CD4-positive, alpha-beta T cell treated with Interleukin-6 for 4 hours (primary cell): ENCODE data around the gene LAPTM4A.
"Not testable (repeated sequence)": the region's sequence is repeated elsewhere in the genome, so short reads cannot be mapped to it uniquely, and the experiment has no call there.

Experiments used
- DNase-seq: peaks from one replicate; pipeline ENCODE4 v3.0.0-alpha.2; 2020; ENCODE audit warnings: mixed read lengths

The LAPTM4A gene

DNA sequence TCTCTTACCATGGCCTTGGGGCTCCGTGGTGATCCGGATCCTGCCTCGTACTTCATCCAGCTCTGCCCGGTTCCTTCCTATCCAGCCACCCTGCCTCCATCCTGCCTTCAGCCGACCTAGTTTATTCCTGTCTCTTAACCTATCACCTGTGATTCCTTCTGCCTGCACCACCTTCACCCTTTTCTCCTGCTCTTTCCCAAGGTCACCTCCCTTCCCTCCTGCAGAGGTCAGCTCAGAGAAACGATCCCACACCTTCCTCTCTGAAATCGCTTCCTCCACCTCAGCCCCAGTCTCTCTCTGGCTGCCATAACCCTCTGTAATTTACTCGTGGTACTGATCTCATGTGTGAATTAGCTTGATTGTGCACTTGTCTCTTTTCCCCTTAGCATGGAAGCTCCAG lies 23.5 kb upstream of the LAPTM4A start:
- DNase-seq, result no peak

GRCh38 chr2:20074046-20074648 lies 22.7 kb upstream of the LAPTM4A start:
- DNase-seq, result not testable (repeated sequence)

DNA sequence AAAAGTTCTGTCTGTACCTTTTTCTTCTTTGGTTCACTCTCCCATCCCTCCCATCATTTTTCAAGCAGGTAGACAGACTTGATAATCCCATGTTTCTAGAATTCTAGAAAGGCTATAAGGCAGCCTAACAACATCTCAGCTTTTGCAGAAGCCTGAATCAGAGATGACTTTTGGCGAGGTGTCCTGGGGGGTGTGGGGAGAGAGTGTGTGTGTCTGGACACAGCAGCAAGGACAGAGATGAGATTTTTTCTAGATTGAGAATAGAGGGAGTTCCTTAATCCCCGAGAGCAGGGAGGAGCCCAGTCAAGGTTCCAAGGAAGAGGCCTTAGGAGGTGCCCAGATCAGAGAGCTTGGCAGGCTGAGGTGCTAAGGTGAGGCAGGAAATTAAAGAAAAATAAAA lies 22.0 kb upstream of the LAPTM4A start:
- DNase-seq, result no peak

DNA sequence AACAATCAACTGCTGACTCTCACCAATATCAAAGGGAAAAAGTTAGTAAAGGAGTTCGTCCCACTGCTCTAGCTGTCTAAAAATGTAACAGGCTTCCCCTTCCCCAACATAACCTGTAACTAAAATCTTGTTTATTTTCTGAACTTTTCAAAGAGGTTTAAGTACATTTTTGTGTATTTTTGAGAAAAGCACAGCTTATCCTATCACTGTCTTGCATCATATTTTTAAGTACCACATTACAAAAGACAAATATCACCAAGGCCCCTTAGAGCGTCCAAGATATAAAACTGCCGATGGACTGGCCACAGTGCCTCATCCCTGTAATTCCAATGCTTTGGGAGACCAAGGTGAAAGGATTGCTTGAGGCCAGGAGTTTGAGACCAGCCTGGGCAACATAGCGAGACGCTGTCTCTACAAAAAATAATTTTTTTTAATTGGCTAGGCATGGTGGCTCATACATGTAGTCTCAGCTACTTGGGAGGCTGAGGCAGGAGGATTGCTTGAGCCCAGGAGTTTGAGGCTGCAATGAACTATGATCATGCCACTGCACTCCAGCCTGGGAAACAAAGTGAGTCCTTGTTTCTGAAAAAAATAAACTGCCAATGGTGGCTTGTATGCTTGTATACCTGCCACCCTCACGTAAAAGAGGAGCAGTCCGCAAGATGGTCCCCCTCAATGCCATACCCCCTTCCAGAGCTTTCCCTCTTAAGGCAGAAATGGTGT lies 21.2 kb upstream of the LAPTM4A start:
- no peak for DNase-seq

- DNase-seq, result no peak
Measured at GRCh38 chr2:20071397-20072383, 20.3 kb upstream of the LAPTM4A start.

- DNase-seq, result no peak
Measured at GRCh38 chr2:20069756-20070155, 18.3 kb upstream of the LAPTM4A start.

DNA sequence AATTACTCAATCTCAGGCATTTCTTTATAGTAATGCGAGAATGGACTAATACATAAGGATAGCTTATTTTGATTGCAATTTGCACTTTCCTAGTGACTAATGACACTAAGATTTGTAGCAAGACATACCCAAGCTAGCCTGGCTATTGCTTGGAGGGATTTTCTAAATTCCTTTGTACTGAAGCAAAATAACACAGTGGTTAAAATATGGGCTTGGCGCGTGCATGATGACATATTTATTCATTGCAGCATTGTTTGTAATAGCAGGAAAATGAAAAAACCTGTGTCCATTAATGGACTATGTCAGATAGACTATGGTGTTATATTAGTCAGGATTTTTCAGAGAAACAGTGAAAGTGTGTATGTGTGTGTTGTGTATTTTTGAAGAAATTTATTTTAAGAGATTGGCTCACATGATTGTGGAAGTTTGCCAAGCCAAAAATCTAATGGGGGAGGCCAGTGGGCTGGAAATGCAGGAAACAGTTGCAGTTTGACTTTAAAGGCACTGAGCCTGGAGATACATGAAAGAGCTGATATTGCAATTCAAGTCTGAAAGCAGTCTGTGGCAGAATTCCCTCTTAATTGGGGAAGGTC lies 16.7 kb upstream of the LAPTM4A start:
- no peak for DNase-seq

GRCh38 chr2:20065885-20066602 lies 14.6 kb upstream of the LAPTM4A start:
- peak; percentile 11 for DNase-seq

DNA sequence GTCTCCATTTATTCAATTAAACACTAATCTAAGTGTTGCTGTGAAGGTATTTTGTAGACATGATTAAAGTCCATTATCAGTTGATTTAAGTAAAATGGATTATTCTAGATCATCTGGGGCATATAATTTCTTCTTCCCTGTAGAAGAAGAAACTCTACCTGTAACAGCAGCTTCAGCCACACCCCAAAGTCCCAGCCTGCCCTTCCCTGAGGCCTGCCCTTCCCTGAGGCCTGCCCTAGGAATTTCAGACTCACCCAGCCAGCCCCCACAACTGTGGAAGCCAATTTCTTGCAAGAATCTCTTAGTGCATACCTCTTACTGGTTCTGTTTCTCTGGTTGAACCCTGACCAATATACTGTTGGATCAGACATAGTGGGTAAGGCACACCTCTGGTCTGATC lies 13.4 kb upstream of the LAPTM4A start:
- no peak for DNase-seq

GRCh38 chr2:20064421-20064820 lies 13.0 kb upstream of the LAPTM4A start:
- no peak for DNase-seq

DNA sequence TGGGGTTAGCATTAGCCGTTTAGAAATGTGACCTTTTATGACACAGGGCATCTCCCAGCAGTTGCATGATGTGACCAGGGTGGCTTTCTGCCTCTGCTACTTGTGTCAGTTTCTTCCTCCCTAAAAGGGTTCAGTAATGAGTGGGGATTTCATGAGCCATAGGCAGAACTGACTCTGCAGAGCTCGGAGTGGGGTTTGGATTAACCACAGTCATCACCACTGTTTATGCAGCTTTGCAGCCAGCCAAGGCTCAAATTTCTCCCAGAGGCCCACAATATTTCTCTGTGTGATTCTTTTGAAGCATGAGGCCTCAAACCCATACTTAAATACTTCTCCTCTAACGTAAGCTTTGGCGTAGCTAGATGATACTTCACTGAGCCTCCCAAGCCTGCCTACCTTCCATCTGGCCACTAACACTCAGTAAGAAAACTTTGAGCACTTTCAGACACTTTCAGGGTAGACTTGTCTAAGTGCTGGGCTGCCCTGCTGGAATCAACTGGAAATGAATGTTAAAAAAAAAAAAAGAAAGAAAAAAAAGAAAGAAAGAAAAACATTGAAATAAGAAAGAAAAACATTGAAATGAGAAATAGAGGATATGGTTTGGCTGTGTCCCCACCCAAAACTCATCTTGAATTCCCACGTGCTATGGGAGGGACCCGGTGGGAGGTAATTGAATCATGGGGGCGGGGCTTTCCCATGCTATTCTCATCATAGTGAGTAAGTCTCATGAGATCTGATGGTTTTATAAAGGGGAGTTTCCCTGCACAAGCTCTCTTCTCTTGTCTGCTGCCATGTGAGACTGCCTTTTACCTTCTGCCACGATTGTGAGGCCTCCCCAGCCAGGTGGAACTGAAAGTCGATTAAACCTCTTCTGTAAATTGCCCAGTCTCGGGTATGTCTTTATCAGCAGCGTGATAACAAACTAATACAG lies 11.5 kb upstream of the LAPTM4A start:
- no peak for DNase-seq

DNA sequence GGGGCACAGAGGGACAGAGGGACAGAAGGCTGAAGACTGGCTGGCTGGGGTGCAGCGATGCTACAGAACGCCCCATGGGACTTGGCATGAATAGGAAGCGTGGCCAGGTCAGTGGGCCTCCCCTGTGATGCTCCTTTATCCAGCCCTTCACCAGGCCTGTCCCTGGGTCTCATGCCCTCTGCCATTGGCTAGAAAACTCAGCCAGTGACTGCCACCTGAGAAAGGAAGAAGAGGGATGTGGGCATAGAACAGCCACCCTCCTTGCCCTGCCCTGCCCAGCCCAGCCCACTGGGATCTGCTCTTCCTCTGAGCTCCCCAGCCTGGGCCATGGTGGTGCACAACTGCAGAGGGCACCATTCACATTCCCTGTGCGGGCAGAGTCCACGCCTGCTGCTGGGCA lies 10.5 kb upstream of the LAPTM4A start:
- no peak for DNase-seq

DNA sequence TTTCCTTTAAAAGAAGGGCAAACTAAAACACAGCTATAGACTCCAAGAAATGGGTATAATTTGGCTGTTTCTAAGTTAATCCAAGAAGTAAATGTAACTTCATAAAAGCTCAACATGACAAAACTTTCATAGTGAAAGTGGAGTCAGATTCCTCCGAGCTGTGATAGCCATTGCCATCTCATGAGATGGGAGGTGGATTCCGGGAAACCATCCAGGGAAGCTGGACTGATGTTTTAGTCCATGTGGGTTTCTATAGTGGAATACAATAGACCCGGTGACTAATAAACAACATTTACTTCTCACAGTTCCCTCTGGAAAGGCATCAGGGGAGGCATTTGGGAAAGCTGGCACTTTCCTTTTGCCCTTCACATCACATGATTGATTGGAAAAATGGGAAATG lies 10.0 kb upstream of the LAPTM4A start:
- DNase-seq, result no peak

- no peak for DNase-seq
Measured at GRCh38 chr2:20060106-20060505, 8.7 kb upstream of the LAPTM4A start.

DNA sequence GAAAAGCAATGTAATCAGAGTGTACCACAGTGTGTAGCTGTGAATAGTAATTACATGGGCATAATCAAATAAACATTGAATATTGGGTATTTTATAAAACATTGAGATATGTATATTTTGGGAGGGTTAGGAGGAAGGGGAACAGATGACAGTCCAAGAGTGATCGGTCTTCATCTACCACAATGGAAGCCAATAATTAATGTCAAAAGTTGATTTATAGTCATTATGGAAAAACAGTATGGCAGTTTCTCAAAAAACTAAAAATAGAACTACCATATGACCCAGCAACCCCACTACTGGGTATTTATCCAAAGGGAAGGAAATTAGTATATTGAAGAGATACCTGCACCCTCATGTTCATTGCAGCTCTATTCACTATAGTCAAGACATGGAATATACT lies 5.8 kb upstream of the LAPTM4A start:
- no peak for DNase-seq

GRCh38 chr2:20054931-20055330 lies 3.5 kb upstream of the LAPTM4A start:
- DNase-seq, result no peak

DNA sequence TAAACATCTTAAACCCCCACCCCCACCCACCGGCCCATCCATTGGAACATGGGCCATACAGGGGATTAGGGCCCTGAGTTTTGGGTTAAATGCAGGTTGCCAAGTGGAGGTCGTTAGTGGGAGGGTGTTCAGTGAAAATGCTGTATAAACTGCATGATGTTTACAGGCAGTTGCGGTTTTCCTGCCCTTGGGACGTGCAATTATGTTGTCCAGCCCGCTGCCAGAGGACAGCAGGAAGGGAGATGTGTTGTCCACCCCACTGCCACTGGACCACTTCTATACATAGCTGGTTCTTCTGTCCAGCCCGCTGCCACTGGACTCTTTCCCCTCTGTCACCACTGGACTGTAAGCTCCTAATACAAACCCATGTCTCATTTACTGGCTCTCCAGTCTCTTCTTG lies 2.7 kb upstream of the LAPTM4A start:
- DNase-seq, result no peak

DNA sequence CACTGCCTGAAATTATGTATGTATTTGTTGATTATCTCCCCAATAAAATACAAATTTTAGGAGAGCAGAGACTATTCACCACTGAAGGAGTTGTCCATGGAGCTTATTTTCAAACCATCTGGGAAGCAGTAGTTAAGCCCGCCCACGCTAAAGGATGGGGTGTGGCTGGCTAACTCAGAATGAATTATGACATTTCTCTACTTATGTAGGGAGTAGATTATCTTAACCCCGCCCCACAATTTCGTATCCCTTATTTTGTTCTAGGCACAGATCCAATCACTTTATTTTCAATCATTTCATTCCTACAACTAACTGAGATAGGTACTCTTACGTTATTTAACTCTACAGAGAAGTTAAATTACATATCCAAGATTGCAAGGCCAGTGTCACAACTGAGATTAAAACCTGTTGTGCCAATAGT lies 1.4 kb upstream of the LAPTM4A start:
- DNase-seq, result no peak

- DNase-seq, result no peak
Measured at GRCh38 chr2:20052229-20052851, 912 bp upstream of the LAPTM4A start.

DNA sequence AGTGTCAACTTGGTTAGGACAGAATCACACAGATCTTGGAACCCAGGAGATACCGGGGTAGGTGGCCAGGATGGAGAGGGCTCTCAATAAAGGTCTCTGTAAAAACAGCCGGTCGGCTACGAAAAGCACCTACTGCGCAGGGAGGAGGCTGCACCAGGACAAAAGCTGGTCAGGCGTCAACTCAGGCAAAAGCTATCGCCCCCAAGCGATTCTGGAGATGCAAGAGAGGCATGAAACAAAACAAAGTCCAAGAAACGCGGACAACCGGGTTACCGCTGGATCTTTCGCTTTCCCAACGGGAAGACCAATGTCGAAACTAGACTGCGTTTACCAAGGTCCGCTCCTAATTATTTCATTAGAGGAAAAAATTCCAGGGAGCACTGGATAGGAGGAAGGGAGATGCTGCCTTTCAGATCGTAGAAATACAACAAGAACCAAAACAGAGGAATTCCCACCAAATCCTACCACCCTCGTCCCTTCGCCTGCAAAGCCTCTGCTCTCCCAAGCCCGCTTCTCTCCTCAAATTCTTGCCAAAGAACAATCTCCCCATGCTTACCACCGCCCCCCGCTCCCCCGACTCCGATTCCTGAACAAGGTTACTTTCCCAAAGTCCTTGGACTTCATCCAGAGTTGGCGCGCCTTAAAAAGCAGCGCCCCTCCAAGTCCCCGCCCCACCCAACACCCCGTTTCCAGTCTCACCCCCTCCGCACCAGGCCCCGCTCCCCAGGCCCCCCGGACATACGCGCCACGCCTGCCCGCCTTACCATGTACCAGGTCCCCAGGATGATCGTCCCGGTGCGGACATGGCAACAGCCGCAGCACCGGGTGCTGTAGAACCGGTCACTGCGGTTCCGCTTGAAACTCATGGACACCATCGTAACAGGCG lies 539 bp downstream of the LAPTM4A start:
- peak; percentile 24 for DNase-seq
